ENCODE results near the gene HSPB2.
A peak's percentile ranks its signal among the peaks of the same experiment; 100 is the strongest.

The HSPB2 gene

DNA sequence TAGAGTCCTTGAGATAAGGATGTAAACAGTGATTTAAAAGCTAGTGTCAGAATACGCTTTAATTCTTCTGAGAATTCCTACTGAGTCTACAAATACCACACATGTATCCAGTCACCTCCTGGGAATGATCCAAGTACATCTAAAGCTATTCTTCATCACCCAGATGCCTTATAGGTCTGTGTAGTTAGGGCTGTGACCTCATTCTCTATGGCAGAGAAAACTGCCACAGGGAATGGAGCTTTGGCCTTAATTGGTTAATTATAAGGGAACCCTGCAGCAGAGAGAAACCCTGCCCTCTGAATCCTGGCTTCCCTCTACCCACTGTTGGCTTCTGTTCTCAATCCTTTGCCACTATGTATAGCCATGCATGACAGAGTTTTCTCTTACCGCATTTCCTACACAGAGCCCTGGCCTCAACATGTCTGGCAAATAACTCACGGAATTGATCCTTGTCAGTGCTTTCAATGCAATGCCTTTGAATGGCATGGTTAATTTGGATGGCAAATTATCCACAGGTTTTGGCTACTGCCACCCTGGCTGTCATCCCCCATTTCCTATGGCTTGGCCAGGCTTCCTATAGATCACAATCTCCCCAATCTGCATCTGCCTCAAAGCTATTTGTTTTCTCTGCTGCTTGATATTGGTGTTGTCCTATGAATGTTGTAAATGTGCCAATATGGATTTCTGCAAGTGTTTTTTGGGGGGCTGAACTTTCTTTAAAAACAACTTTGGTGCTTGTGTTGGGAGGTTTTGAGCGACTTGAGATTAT lies 27.5 kb downstream of the HSPB2 start:
- no peak for DNase-seq

DNA sequence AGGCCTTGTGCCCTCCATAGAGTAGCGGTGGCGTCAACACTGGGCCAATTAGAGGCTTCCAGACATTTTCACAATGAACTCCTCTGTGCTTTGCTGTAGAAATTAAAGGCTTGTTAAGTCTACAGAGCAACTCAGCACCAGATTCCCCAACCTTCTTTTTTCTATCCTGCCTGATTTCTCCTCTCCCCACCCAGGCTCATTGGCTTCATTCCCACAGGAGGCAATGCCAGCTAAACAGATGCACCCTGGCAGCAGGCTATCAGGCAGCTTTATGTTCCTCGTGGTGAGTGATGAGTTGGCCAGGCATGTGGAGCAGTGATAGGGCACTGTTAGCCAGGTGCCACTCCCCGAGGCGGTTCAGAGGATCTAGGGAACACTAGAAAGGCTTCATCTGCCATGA lies 29.4 kb downstream of the HSPB2 start:
- DNase-seq = no peak

DNA sequence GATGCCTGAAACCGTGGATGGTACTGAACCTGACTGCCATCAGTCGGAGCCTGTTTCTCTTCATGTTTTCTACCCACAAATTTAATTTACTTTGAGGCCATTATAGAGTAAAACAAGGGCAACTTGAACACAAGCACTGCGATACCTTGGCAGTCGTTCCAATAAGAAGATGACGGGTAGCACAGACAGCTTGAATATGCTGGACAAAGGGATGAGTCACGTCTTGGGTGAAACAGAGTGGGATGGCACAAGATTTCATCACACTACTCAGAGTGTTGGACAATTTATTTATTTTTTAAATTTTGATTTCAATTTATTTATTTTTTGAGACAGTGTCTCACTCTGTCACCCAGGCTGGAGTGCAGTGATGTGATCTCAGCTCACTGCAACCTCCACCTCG lies 30.3 kb downstream of the HSPB2 start:
- DNase-seq = no peak

DNA sequence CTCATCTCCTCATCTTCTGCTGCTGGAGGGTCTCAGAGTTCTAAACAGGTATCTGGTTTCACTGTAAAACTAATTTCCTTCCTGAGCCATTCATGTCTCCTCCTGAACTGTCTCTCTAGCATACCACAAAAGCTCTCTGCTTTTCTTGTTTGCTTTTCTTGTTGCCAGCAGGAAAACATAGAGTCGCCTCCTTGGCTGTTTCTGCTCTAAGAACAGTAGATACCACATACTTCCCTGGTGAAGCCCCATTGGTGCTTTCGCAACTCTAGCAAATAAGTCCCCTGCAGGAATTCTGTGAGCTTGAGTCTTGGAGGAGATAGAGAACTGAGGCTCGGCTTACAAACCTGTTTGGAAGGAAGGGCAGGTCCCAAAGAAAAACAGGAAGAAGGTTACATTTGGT lies 31.6 kb downstream of the HSPB2 start:
- no peak for DNase-seq

DNA sequence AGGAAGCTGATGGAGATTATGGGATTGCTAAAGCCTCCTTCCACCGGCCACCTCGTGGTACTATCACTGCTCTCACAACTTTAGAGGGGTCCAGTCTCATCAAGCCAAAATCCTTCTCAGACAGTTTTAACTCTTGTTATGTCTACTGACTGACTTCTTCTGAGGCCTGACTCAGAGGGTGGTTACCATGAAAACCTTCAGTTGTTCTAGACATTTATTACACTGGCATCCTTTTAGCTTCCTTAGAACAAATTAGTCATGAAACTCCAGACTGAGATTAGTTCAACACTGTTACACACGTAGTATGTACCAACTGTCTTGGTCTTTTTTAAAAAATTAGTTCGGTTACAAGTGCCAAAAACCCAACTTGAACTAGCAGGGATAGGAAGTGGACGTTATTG lies 32.1 kb downstream of the HSPB2 start:
- DNase-seq = peak in 1 of 5 donors; percentile 23

DNA sequence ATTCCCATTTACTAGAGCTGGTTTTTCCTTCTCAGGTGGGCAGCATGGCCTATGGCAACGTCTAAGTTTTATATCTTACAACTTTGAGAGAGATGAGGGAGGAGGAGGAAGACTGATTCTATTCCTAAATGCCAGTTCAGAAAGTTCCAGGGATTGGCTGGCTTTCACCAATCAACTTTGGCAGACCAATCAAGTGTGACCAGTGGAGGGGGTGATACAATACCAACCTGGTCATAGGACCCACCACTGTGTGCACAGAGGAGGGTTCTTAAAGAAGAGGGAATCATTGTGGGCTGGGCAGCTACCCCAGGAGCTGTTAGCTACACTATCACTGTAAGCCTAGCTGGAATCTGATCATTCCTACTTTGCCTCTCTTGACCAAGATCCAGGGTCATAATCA lies 32.7 kb downstream of the HSPB2 start:
- no peak for DNase-seq

DNA sequence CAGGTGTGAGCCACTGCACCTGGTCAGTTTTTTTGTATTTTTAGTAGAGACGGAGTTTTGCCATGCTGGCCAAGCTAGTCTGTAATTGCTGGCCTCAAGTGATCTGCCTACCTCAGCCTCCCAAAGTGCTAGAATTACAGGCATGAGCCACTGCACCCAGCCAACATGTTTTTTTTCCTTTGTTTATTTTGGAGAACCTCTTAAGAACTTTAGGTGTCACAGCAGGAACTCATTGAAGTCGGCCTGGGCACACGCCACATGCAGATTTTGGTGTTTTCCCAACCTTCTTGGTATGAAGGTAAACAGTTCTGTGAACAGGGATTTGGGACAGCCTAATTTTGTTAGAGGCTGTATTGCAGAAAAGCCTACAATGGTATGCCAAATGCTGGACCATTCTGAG lies 34.0 kb downstream of the HSPB2 start:
- no peak for DNase-seq

DNA sequence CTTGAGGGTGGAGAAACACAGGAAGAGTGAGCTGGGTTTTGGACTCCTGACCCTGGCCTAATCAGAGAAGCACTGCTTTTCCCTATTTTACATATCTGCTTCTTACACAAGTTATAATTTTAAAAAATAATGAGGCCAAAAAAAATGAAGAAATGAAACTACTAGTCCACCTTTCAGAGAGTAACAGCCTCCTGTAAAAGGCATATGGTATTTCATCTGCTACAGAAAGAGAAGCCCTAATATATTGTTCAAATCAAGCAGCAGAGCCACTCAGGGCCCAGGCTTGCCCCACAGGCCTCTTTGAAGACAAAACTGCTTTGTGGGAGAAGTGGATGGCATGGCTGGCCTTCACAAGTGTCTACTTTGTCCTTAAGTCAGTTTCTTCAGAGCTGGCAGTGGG lies 34.6 kb downstream of the HSPB2 start:
- DNase-seq = no peak

DNA sequence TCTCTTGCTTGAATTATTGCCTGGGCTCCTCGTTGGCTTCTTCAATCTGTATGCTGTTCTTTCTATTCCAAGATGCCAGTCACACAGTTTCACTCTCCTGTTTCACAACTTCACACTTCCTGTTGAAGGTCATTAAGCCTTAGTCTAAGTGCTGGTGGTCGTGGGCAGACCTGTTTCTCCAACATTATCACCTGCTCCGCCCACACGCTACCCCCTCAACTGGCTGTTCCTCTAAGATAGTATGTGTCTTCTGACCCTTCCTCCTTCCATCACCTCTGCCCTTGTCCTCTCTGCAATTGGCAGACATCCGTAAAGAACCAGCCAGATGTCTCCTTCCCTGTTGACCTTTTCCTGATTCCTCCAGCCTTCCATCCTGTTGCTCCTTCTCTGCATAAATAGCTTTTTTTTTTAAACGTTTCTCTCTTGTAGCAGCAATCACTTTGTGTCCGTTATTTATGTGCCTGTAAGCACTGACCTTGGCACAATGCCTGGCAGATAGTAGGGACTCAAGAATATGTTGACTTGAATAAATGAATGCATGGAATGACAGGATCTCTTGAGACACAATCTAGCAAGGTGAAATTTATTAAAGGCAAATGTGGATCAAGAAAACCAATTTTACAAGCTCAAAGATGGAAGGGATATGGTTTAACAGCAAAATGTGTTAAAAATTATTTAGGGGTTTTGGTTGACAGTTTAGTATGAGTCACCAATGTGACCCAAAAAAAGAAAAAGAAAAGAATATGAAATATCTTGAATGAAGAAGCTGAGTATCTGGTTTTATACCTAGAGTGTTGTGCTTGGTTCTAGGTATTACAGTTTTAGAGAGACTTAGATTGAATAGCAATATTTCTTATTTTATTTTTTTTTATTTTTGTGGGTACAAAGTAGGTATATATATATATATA lies 37.2 kb downstream of the HSPB2 start:
- DNase-seq = no peak

DNA sequence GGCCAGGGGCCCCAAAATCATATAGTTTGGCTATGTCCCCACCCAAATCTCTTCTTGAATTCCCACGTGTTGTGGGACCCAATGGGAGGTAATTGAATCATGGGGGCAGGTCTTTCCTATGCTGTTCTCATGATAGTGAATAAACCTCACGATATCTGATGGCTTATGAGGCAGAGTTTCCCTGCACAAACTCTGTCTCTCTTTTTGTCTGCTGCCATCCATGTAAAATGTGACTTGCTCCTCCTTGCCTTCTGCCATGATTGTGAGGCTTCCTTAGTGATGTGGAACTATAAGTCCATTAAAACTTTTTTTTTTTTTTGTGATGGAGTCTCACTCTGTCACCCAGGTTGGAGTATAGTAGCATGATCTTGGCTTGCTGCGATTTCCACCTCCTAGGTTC lies 39.0 kb downstream of the HSPB2 start:
- no peak for DNase-seq

DNA sequence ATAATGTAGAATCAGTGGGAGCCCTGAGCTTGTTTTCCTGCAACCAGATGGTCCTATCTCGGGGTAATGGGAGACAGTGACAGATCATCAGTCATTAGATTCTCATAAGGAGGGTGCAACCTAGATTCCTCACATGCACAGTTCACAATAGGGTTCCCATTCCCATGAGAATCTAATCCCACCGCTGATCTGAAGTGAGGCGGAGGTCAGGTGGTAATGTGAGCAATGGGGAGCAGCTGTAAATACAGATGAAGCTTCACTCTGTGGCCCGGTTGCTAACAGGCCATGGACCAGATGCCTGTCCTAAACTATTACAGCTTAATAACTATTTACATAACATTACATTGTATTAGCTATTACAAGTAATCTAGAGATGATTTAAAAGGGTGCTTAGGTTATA lies 41.6 kb downstream of the HSPB2 start:
- DNase-seq = no peak

DNA sequence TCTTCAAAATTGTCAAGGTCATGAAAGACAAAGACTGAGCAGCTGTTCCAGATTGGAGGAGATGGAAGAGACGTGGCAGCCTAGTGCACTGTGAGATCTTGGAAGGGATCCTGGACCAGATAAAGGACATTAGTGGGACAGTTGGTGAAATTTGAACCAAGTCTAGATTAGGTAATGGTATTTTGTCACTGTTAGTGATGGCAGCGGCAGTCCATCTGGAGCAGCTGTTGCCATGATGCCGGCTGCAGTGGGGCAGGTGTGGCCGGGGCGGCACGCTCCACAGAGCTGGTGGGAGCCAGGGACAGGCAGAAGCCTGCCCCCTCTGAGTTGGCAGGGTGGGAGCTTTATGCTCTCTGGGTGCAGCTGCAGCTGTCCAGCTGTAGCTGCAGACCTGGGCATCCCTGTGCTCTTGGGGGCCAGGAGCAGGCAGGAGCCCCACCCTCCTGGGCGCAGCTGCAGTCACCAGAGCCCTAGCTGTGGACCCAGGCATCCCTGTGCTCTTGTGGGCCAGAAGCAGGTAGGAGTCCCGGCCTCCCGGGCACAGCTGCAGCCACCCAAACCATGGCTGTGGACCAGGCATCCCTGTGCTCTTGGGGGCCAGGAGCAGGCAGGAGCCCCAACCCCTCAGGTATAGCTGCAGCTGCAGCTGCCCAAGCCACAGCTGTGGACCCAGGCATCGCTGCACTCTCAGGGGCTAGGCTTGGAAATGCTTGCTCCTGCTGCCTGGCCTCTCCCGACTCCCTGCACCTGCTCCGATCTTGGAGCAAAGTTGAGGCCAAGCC lies 45.3 kb downstream of the HSPB2 start:
- DNase-seq = no peak

DNA sequence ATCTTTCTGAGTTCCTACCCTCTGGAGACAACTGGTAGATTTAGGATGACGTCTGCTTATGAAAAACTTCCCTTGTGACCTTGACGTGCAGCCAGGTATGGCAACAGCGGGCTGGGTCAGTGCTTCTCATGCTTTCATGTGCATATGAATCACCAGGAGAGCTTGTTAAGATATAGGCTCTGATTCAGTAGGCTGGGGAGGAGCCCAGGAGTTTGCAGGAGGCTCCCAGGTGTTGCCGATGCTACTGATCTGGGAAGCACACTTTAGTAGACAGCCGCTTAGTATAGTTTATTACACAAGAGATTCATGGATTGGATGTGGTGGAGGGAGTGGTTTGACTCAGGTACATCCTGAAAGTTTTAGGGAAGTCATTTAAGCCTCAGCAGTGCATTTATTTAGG lies 48.4 kb downstream of the HSPB2 start:
- DNase-seq = no peak

DNA sequence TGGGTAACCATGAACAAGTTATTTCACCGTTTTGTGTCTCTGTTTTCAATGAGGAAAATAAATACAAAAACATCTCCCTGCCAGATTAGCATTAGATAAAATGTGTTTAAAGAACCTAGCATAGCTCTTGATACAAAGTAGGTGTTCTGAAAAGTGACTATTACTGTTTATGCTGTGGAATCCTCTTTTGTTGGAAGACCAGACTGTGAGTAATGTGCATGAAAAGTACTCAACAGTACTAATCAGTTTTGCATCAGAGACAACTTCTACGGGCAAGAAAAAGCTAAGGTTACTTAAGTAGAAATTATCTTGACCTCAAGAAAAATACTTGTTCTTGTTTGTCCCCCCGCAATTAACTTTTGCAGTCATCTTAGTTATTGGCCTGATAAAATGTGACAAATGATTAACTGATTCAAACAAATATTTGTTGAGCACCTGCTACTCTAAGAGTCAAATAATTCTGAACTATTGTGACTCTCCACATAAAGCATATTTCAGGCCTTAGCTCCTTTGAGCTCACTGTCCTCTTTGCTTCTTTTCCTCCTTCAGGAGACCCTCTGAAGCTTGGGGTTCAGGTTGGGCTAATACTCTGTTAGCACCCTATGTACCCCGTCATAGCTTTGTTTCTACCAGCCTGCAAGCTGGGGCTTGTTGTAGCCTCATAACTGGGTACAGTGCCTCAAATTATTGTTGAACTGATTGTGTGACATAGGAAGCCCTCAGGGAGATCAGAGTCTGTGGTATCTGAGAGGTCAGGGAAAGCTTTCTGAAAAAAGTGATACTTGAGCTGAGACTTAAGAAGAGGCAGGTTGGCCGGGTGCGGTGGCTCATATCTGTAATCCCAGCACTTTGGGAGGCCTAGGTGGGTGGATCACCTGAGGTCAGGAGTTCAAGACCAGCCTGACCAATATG lies 49.1 kb downstream of the HSPB2 start:
- DNase-seq = no peak

Data from T-helper 1 cell (primary cell).